Choroid plexus epithelial cell (primary cell): ENCODE measurements around the gene NCLN.
"Not testable (repeated sequence)": the region's sequence is repeated elsewhere in the genome, so short reads cannot be mapped to it uniquely, and the experiment has no call there.

Experiments used
- DNase-seq: peaks from one replicate; pipeline ENCODE4 v3.0.0-alpha.2; 2010; ENCODE audit warnings: low read depth
- H3K4me3 ChIP-seq: 2 replicates; pipeline ENCODE4 v1.5.1; 2011; ENCODE audit warnings: low read depth, mild to moderate bottlenecking, control low read depth, low read length, moderate library complexity
- CTCF ChIP-seq: conservative IDR thresholded peaks from 2 replicates; pipeline ENCODE4 v1.5.1; 2011; ENCODE audit warnings: low read depth, mild to moderate bottlenecking, control low read depth, inconsistent platforms, low read length, moderate library complexity

The NCLN gene

DNA sequence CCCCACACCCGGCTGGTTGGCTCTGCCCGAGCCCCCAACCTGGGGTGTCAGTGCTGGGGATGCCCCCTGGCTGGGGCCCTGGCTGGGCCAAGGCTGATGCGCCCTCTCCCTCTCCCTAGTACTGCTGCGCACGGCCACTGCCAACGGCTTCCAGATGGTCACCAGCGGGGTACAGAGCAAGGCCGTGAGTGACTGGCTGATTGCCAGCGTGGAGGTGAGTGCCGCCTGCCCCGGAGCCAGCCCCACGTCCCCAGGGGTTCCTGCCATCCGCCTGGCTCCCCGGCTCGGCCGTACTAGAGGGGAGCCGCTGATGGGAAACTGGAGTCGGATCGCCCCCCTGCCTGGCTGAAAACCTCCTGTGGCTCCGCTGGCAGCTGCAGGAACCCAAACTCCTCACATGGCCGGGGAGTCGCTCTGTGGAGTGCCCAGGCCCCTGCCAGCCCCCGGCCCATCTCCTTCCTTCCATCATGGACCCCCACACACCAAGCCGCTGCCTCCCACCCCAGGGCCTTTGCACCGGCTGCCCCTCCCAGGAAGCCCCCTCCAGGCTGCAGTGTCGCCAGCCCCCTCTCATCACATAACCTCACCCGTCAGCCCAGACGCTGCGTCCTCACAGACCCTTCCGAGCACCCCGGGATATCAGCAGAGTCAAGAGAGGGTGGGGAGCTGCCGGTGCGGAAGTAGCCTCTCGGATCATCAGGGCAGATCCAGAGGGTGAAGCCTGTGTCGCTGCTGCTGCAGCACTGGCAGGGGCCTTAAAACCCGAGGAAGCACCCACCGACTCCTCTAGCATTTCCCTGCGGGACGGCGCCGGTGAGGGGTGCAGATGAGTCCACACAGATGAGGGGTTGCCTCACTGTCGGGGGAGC is 10.6 kb downstream of the NCLN start:
- no peak for DNase-seq
- no peak for TF ChIP-seq CTCF

GRCh38 chr19:3196933-3197205 is 11.1 kb downstream of the NCLN start:
- H3K4me3 ChIP-seq = no peak overlapping the region
- DNase-seq = no peak
- no peak for TF ChIP-seq CTCF

More for the DNA sequence above, 10.6 kb downstream of the NCLN start:
- no peak overlapping the region for H3K4me3 ChIP-seq

DNA sequence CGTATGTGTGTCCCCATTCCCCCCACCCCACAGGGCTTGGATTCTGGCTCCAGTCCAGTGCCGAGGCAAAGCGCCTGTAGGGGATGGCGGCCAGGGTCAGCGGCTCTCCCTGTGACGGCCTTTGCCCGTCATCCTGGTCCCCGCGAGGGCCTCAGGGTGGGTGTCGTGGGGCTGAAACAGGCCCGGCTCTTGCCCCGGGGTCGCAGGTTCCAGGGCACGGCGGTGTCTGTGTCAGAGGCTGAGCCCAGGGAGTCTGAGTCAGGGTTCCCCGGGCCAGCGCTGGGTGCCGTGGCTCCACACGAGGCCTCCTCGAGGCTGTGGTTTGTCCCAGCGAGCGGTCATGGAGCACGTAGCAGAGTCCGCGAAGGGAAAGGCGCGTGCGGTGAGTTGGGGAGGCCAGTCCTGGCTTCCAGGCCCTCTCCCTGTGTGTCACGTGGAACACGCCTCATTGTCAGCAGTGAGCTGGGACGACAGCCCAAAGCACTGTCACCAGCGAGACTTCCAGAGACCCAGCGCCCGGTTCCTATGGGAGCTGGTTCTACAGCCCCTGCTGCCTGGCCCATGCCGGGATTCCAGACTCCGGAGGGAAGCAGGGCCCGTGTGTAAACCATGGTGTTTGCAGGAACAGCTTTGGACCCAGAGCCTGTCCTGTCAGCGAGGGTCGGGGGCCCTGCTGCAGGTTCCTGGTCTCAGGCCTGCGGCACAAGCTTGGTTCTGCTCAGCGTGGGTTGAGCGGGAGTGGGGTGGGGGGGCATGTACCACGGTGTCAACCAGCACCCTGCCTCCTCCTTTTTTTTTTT is 13.4 kb downstream of the NCLN start:
- DNase-seq = no peak
- H3K4me3 ChIP-seq = no peak overlapping the region
- TF ChIP-seq CTCF = no peak

DNA sequence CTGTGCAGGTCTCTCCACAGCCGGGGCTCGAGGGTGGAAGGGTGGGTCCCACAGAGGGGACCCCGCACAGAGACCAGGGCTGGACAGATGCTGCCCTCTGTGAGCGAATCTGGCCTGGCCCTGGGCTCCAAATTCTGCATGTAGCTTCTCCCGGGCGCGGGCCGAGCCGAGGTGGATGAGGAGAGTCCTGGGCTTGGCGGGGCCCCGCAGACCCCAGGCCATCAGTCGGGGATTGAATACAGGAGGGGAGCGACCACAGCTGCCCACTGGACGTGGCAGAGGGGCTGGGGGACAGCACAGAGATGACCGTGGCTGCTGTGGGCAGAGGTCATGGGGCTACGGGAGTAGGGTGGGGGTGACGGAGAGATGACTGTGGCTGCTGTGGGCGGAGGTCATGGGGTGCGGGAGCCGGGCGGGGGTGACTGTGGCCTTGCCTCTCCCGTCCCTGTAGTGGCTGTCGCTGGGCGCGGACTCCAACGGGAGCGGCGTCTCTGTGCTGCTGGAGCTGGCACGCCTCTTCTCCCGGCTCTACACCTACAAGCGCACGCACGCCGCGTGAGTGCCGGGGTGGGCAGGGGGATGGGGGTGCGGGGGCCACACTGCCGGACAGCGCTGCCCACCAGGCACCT is 15.5 kb downstream of the NCLN start:
- no peak for DNase-seq
- H3K4me3 ChIP-seq = no peak overlapping the region
- TF ChIP-seq CTCF = no peak

DNA sequence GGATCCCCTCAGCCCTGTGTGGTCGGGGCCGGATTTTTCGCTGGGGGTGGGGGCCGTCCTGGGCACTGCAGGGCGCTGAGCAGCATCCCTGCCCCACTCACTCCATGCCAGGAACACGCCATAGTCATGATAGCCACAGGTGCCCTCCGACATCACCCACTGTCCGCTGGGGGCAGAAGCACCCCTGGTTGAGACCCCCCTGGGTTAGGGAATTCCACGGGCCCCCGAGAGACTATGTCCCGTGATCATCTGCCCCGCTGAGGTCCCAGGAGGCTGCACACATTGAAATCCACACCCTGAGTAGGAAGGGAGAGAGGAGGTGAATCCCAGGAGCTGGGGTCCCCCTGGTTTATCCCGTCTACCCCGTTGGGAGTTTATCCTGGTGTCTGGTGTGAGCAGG is 16.2 kb downstream of the NCLN start:
- no peak for TF ChIP-seq CTCF
- DNase-seq = no peak
- no peak overlapping the region for H3K4me3 ChIP-seq

GRCh38 chr19:3202346-3202745 is 16.6 kb downstream of the NCLN start:
- no peak overlapping the region for H3K4me3 ChIP-seq
- no peak for TF ChIP-seq CTCF

GRCh38 chr19:3202895-3203294 is 17.2 kb downstream of the NCLN start:
- H3K4me3 ChIP-seq, DNase-seq: not testable (repeated sequence)

More at GRCh38 chr19:3202346-3202745, 16.6 kb downstream of the NCLN start:
- DNase-seq = no peak
